Measurements from ENCODE around the gene FAM83B. TPM values are rescaled to one million over a fixed set of nuclear protein-coding genes. Genes with fewer than 3 reads are reported as not detected.

The FAM83B gene
- total RNA-seq, 1 donor = 0.09 TPM

DNA sequence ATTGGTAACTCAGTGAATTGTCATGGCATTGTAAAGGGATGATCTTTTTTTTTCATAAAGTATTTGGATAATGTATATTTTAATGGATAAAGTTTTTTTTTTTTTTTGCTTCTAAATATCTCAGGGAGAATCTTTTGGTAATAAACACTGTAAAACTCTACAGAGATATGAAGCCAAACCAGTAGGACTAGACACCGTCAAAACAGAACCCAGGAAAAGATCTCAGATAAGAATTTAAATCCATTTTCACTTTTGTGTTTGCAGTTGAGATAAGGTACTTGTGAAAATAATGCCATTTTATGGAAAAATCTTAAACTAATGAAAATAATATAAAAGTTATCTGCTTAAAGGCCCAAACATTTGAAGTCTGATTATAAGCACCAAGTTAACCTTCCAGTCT lies 27.0 kb downstream of the FAM83B start:
- TF ChIP-seq CTCF (IDR thresholded peaks at IDR 0.05; ENCODE audit: insufficient read depth, low read length) = no peak
- DNase-seq (ENCODE audit: low read depth) = no peak
- H3K4me3 ChIP-seq (ENCODE audit: low read depth, low read length) = no peak overlapping the region

DNA sequence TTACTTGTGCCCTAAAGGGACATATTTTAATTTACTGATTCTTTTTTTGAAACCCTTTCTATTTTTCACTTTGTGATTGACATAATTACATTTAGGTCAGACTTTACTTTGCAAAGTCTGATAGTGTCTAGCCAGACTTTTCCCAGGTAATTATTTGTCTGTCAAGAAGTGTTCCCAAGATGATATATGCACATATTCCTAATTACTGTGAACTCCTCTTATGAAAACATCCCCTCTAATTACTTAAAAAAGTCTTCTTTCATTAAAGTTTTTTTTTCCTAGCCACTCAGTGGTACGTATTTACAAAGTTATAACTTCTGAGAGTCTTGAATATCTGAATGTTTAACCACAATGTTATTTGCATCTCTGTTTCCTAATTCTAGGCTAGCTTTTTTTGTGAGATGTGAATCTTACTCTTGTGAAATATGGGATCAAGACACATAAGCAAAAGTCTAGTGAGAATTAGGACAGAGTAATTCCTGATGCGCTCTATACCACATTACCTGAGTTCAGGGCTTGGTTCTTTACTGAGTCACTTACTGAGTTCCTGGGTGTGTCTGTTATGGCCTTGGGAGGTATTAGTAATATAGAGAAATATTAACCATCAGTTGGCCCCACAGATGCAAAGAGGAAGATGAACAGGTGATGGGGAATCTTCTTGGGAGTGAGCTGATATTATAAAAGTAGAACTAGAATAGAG lies 27.9 kb downstream of the FAM83B start:
- TF ChIP-seq CTCF (IDR thresholded peaks at IDR 0.05; ENCODE audit: insufficient read depth, low read length) = no peak
- no peak overlapping the region for H3K4me3 ChIP-seq (ENCODE audit: low read depth, low read length)
- DNase-seq (ENCODE audit: low read depth) = no peak

DNA sequence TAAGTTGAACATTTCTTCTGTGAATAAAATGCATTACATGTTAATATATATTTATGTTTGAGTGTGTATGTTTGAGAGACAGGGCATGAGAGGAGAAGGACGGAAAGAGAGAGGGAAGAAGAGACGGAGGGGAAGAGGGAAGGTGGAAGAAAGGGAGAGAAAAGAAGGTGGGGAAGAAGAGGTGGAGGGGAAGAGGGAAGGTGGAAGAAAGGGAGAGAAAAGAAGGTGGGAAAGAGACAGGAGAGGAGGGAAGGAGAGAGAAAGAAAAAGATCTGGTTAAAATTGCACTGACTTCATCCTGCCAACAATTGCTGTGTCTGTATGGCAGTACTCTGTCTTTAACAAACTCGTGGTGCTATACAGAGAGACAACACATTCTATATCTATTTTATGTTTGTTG lies 29.0 kb downstream of the FAM83B start:
- TF ChIP-seq CTCF (IDR thresholded peaks at IDR 0.05; ENCODE audit: insufficient read depth, low read length) = no peak
- DNase-seq (ENCODE audit: low read depth) = no peak
- H3K4me3 ChIP-seq (ENCODE audit: low read depth, low read length) = no peak overlapping the region

GRCh38 chr6:54876365-54876764 lies 29.8 kb downstream of the FAM83B start:
- no peak overlapping the region for H3K4me3 ChIP-seq (ENCODE audit: low read depth, low read length)
- TF ChIP-seq CTCF (IDR thresholded peaks at IDR 0.05; ENCODE audit: insufficient read depth, low read length) = no peak
- DNase-seq (ENCODE audit: low read depth) = no peak

DNA sequence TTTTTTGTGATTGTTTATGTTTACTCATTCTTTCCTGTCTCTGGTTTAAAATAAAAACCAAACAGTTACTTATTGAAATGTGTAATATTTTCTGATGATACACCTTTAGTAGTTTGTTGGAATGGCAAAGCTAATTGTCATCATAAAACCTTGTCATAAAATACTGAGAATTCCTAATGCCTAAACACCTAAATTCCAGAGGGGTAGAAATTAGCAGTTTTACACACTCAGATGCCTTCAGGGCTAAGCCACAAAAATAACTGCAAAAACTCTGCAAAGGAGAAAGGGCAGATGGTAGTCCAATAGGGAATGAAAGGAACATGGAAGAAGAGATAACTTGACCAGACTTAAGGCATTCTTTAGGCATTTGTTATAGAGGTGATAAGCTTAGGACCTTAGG lies 30.3 kb downstream of the FAM83B start:
- no peak for TF ChIP-seq CTCF (IDR thresholded peaks at IDR 0.05; ENCODE audit: insufficient read depth, low read length)
- no peak for DNase-seq (ENCODE audit: low read depth)
- H3K4me3 ChIP-seq (ENCODE audit: low read depth, low read length) = no peak overlapping the region

- no peak overlapping the region for H3K4me3 ChIP-seq (ENCODE audit: low read depth, low read length)
- no peak for DNase-seq (ENCODE audit: low read depth)
- TF ChIP-seq CTCF (IDR thresholded peaks at IDR 0.05; ENCODE audit: insufficient read depth, low read length) = no peak
Measured at GRCh38 chr6:54877713-54878317, 31.2 kb downstream of the FAM83B start.
